ENCODE measurements around the gene SETD9. TPM values are rescaled to one million over a fixed set of nuclear protein-coding genes. Genes with fewer than 3 reads are reported as not detected.

SETD9 gene
- total and polyA plus RNA-seq, 9 donors, result 2.3 to 9.0 (median 7.0) TPM

DNA sequence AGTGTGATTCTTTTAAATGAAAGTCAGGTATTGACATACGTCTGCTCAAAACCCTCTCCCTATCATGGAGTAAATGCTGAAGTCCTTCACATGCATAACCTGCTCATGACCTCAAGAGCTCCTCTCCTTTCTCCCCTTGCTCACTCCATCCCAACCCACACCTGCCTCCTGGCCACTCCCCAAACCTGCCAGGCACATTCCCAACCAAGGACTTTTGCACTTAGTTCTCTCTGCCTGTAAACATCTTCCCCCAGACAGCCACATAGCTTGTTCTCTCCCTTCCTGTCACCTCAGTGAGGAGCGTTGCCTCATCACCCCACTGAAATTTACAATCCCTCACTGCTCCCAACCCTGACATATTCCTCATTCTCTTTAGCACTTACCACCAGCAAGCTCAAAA, 8.7 kb downstream of the SETD9 start:
- no peak for DNase-seq
- H3K9me3 ChIP-seq, result no peaks in the 10 kb centered on the region
- no peak for TF ChIP-seq EP300 (IDR thresholded peaks at IDR 0.05)
- no peak for TF ChIP-seq POLR2A (IDR thresholded peaks at IDR 0.05)
- TF ChIP-seq, protein P1, sequence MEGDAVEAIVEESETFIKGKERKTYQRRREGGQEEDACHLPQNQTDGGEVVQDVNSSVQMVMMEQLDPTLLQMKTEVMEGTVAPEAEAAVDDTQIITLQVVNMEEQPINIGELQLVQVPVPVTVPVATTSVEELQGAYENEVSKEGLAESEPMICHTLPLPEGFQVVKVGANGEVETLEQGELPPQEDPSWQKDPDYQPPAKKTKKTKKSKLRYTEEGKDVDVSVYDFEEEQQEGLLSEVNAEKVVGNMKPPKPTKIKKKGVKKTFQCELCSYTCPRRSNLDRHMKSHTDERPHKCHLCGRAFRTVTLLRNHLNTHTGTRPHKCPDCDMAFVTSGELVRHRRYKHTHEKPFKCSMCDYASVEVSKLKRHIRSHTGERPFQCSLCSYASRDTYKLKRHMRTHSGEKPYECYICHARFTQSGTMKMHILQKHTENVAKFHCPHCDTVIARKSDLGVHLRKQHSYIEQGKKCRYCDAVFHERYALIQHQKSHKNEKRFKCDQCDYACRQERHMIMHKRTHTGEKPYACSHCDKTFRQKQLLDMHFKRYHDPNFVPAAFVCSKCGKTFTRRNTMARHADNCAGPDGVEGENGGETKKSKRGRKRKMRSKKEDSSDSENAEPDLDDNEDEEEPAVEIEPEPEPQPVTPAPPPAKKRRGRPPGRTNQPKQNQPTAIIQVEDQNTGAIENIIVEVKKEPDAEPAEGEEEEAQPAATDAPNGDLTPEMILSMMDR (IDR thresholded peaks at IDR 0.05), result no peak
- WGBS, 3 donors, result 82 to 89% (median 84%) methylated on average over 2 of the region's 2 CpGs
- no peak overlapping the region for H3K27ac ChIP-seq
- H3K36me3 ChIP-seq, result no peaks in the 10 kb centered on the region
- H3K27me3 ChIP-seq, result no peaks in the 10 kb centered on the region
- no peaks in the 10 kb centered on the region for H3K4me1 ChIP-seq (ENCODE audit: insufficient read depth)
- H3K4me3 ChIP-seq, result no peak overlapping the region
- intact Hi-C loops (cut with DNase I), result no loop called here

DNA sequence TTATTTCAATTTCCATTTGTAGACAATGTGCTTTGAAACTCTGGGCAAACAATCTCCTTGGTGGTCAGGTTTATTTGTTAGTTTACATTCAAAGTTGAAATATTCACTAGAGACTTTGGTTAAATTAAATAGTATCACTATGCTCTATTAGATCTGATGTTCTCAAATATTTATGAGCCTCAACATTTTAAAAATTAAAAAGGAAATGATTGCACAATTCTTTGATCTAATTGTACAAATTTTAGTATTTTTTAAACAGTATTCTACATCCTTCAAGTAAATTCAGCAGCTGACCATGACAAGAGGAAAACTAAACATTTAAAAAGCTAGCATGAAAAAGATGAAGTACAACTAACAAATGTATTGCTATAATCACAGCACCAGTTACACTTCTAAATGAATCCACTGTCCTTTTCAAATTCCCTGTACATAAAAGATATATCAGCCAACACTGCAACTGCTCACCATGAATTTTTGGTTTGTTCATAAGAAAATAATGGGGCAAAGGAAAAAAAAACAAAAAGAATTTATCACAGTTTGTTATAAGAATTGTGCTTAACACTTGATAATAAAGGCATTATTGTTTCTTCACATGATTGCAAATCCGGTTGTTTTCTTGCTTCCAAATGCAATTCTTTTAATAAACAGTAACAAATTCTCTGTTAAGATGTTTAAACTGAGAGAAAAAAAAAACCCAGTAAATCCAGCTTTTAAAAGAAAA, 10.7 kb downstream of the SETD9 start:
- Histone ChIP-seq H3K36me3 (no peaks in the 10 kb centered on the region), H3K9me3 (no peaks in the 10 kb centered on the region), H3K4me1 (ENCODE audit: insufficient read depth) (no peaks in the 10 kb centered on the region), H3K27me3 (no peaks in the 10 kb centered on the region), H3K4me3 (no peak overlapping the region), H3K27ac (no peak overlapping the region)
- no peak for TF ChIP-seq POLR2A (IDR thresholded peaks at IDR 0.05)
- TF ChIP-seq, protein P1 (IDR thresholded peaks at IDR 0.05), result no peak
- TF ChIP-seq EP300 (IDR thresholded peaks at IDR 0.05), result no peak
- intact Hi-C loops (cut with DNase I), result no loop called here
- DNase-seq, result no peak
- 18 to 53% (median 36%) methylated on average over 1 of the region's 1 CpG for WGBS, 3 donors

DNA sequence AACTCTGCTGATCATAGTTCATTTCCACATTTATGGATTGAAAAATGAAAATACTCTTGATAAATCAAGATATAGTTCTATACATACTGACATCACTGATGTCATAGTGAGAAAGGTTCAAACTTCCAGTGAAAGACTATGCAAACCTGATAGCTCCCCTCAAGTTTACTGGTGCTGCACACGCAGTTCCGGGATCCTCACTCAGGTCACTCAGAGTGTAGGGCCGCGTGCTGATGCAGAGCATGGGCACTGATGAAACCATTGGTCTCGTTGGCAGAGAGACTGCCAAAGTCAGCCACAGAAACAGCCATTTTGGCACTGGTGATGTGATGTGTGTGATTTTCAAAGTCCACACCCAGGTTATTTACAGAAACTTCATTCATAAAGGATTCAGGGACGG, 13.5 kb downstream of the SETD9 start:
- intact Hi-C loops (cut with DNase I), result no loop called here
- Histone ChIP-seq H3K27ac (no peak overlapping the region), H3K9me3 (no peaks in the 10 kb centered on the region), H3K36me3 (no peaks in the 10 kb centered on the region), H3K27me3 (no peaks in the 10 kb centered on the region), H3K4me3 (no peak overlapping the region), H3K4me1 (ENCODE audit: insufficient read depth) (no peaks in the 10 kb centered on the region)
- WGBS, 3 donors, result 96 to 99% (median 97%) methylated on average over 6 of the region's 6 CpGs
- no peak for DNase-seq
- TF ChIP-seq POLR2A (IDR thresholded peaks at IDR 0.05) (no peak), EP300 (IDR thresholded peaks at IDR 0.05) (no peak)
- TF ChIP-seq, protein P1 (IDR thresholded peaks at IDR 0.05), result no peak

DNA sequence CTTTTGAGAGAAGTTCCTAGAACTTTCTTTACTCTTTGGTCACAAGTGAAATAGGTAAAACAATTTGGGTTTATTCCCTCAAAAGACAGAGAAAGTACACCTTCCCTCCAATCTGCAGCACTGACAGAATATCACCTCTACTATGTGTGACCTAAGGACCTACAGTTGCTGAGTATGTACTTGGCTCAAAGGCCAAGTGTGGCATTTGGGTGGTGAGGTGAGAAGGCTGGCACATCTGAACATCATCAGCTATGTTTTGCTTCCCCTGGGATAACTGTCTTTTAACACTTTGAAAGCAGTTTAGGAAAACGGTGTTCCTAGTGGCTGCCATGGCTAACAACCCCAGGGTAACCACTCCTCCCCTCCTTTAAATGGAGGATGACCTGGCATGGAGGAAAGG, 24.9 kb downstream of the SETD9 start:
- TF ChIP-seq, protein P1 (IDR thresholded peaks at IDR 0.05), result no peak
- TF ChIP-seq EP300 (IDR thresholded peaks at IDR 0.05), result no peak
- no peak for TF ChIP-seq POLR2A (IDR thresholded peaks at IDR 0.05)
- WGBS, 3 donors, result 75 to 83% (median 80%) methylated on average over 1 of the region's 1 CpG
- no peak for DNase-seq
- no peak overlapping the region for H3K27ac ChIP-seq
- no peaks in the 10 kb centered on the region for H3K36me3 ChIP-seq
- intact Hi-C loops (cut with DNase I), result no loop called here
- no peaks in the 10 kb centered on the region for H3K9me3 ChIP-seq
- no peak overlapping the region for H3K4me3 ChIP-seq
- H3K4me1 ChIP-seq (ENCODE audit: insufficient read depth), result no peaks in the 10 kb centered on the region
- no peaks in the 10 kb centered on the region for H3K27me3 ChIP-seq

Data from ovary (tissue), 9 donors.